Measurements from ENCODE around the gene SULT1A3. TPM values are rescaled to one million over a fixed set of nuclear protein-coding genes. Genes with fewer than 3 reads are reported as not detected.
A peak's percentile ranks its signal among the peaks of the same experiment; 100 is the strongest.
"Not testable (repeated sequence)": the region's sequence is repeated elsewhere in the genome, so short reads cannot be mapped to it uniquely, and the experiment has no call there.

SULT1A3 gene
- 10 to 100 TPM in 3 of 4 donors, 1 to 10 TPM in 1; 9.6 to 14.0 (median 10.8) TPM for total RNA-seq
- 10.0 TPM for polyA plus RNA-seq
- long read RNA-seq, donor 1, partial matches to known transcripts, result 0 of 3 reads
- long read RNA-seq, donor 1, other reads (novel, unspliced or antisense), result 0 of 3 reads
- long read RNA-seq, donor 2, partial matches to known transcripts, result 0 of 3 reads
- long read RNA-seq, donor 2, other reads (novel, unspliced or antisense), result 1 of 3 reads
- long read RNA-seq, donor 3, partial matches to known transcripts, result 0 of 9 reads
- long read RNA-seq, donor 3, other reads (novel, unspliced or antisense), result 4 of 9 reads
- long read RNA-seq, donor 4, partial matches to known transcripts, result 0 of 4 reads
- long read RNA-seq, donor 4, other reads (novel, unspliced or antisense), result 0 of 4 reads

- H3K4me1 ChIP-seq (ENCODE audit: control insufficient read depth, insufficient read depth, low read length); H3K4me3 ChIP-seq (ENCODE audit: low read length); H3K9me3 ChIP-seq (ENCODE audit: control insufficient read depth, low read length); DNase-seq; H3K27me3 ChIP-seq (ENCODE audit: control insufficient read depth, insufficient read depth); H3K27ac ChIP-seq (ENCODE audit: low read length); intact Hi-C loops (cut with DNase I): not testable (repeated sequence)
- peak; percentile 48 to 69 for ATAC-seq
- no CpG with 5 or more reads among the region's 3 CpGs for WGBS
Observed at GRCh38 chr16:30199049-30199448, at the start of gene SULT1A3. Gene SULT1A3 (plus strand): TSS chr16:30199255. CDS start chr16:30200729, 1,474 bp downstream.

GRCh38 chr16:30151091-30151490, 48.0 kb upstream of the SULT1A3 start:
- no peak overlapping the region for H3K4me3 ChIP-seq (ENCODE audit: low read length)

GRCh38 chr16:30152517-30152916, 46.5 kb upstream of the SULT1A3 start:
- no peak overlapping the region for H3K4me3 ChIP-seq (ENCODE audit: low read length)
- WGBS, result 95% methylated on average over 9 of the region's 9 CpGs
- no peaks in the 10 kb centered on the region for H3K27me3 ChIP-seq (ENCODE audit: control insufficient read depth, insufficient read depth)
- no peaks in the 10 kb centered on the region for H3K4me1 ChIP-seq (ENCODE audit: control insufficient read depth, insufficient read depth, low read length)
- ATAC-seq (no peak), DNase-seq (no peak)
- no peak overlapping the region for H3K27ac ChIP-seq (ENCODE audit: low read length)
- no peaks in the 10 kb centered on the region for H3K9me3 ChIP-seq (ENCODE audit: control insufficient read depth, low read length)
- intact Hi-C loops (cut with DNase I), result no loop called here

More at GRCh38 chr16:30151091-30151490, 48.0 kb upstream of the SULT1A3 start:
- ATAC-seq (no peak), DNase-seq (no peak)
- WGBS, result 90% methylated on average over 7 of the region's 7 CpGs
- Histone ChIP-seq H3K9me3 (ENCODE audit: control insufficient read depth, low read length) (no peaks in the 10 kb centered on the region), H3K27ac (ENCODE audit: low read length) (no peak overlapping the region), H3K4me1 (ENCODE audit: control insufficient read depth, insufficient read depth, low read length) (no peaks in the 10 kb centered on the region), H3K27me3 (ENCODE audit: control insufficient read depth, insufficient read depth) (no peaks in the 10 kb centered on the region)
- intact Hi-C loops (cut with DNase I), result no loop called here

- DNase-seq (no peak), ATAC-seq (no peak)
- 95% methylated on average over 5 of the region's 5 CpGs for WGBS
- no peaks in the 10 kb centered on the region for H3K9me3 ChIP-seq (ENCODE audit: control insufficient read depth, low read length)
- H3K27me3 ChIP-seq (ENCODE audit: control insufficient read depth, insufficient read depth), result no peaks in the 10 kb centered on the region
- no peak overlapping the region for H3K4me3 ChIP-seq (ENCODE audit: low read length)
- H3K4me1 ChIP-seq (ENCODE audit: control insufficient read depth, insufficient read depth, low read length), result no peaks in the 10 kb centered on the region
- H3K27ac ChIP-seq (ENCODE audit: low read length), result no peak overlapping the region
- intact Hi-C loops (cut with DNase I), result no loop called here
Observed at GRCh38 chr16:30155188-30155587, 43.9 kb upstream of the SULT1A3 start.

GRCh38 chr16:30157214-30157613, 41.8 kb upstream of the SULT1A3 start:
- 82% methylated on average over 1 of the region's 1 CpG for WGBS
- DNase-seq, result no peak
- Histone ChIP-seq H3K4me3 (ENCODE audit: low read length) (no peak overlapping the region), H3K27ac (ENCODE audit: low read length) (no peak overlapping the region), H3K27me3 (ENCODE audit: control insufficient read depth, insufficient read depth) (no peaks in the 10 kb centered on the region), H3K4me1 (ENCODE audit: control insufficient read depth, insufficient read depth, low read length) (no peaks in the 10 kb centered on the region), H3K9me3 (ENCODE audit: control insufficient read depth, low read length) (no peaks in the 10 kb centered on the region)
- ATAC-seq, result no peak
- intact Hi-C loops (cut with DNase I), result no loop called here

GRCh38 chr16:30163538-30163937, 35.5 kb upstream of the SULT1A3 start:
- H3K27me3 ChIP-seq (ENCODE audit: control insufficient read depth, insufficient read depth), result no peaks in the 10 kb centered on the region
- no peak overlapping the region for H3K4me3 ChIP-seq (ENCODE audit: low read length)
- no peaks in the 10 kb centered on the region for H3K9me3 ChIP-seq (ENCODE audit: control insufficient read depth, low read length)
- H3K27ac ChIP-seq (ENCODE audit: low read length), result no peak overlapping the region
- ATAC-seq (no peak), DNase-seq (no peak)
- 84% methylated on average over 3 of the region's 3 CpGs for WGBS
- intact Hi-C loops (cut with DNase I), result no loop called here
- no peaks in the 10 kb centered on the region for H3K4me1 ChIP-seq (ENCODE audit: control insufficient read depth, insufficient read depth, low read length)

GRCh38 chr16:30166202-30166902, 32.7 kb upstream of the SULT1A3 start:
- DNase-seq (no peak), ATAC-seq (peak; percentile 39 to 43)
- 83% methylated on average over 11 of the region's 11 CpGs for WGBS
- Histone ChIP-seq H3K4me3 (ENCODE audit: low read length) (no peak overlapping the region), H3K9me3 (ENCODE audit: control insufficient read depth, low read length) (no peaks in the 10 kb centered on the region), H3K4me1 (ENCODE audit: control insufficient read depth, insufficient read depth, low read length) (no peaks in the 10 kb centered on the region), H3K27me3 (ENCODE audit: control insufficient read depth, insufficient read depth) (no peaks in the 10 kb centered on the region), H3K27ac (ENCODE audit: low read length) (no peak overlapping the region)
- intact Hi-C loops (cut with DNase I), result no loop called here

- H3K27me3 ChIP-seq (ENCODE audit: control insufficient read depth, insufficient read depth); DNase-seq; H3K9me3 ChIP-seq (ENCODE audit: control insufficient read depth, low read length); H3K4me1 ChIP-seq (ENCODE audit: control insufficient read depth, insufficient read depth, low read length); H3K27ac ChIP-seq (ENCODE audit: low read length); ATAC-seq; H3K4me3 ChIP-seq (ENCODE audit: low read length); intact Hi-C loops (cut with DNase I): not testable (repeated sequence)
- WGBS, result 84% methylated on average over 18 of the region's 29 CpGs
Observed at GRCh38 chr16:30168746-30169145, 30.3 kb upstream of the SULT1A3 start.

- intact Hi-C loops (cut with DNase I); H3K4me3 ChIP-seq (ENCODE audit: low read length); ATAC-seq; H3K4me1 ChIP-seq (ENCODE audit: control insufficient read depth, insufficient read depth, low read length); H3K27me3 ChIP-seq (ENCODE audit: control insufficient read depth, insufficient read depth); H3K9me3 ChIP-seq (ENCODE audit: control insufficient read depth, low read length); H3K27ac ChIP-seq (ENCODE audit: low read length): not testable (repeated sequence)
- WGBS, result 97% methylated on average over 32 of the region's 38 CpGs
- peak in 1 of 3 donors; percentile 61 for DNase-seq
Observed at GRCh38 chr16:30169416-30169815, 29.6 kb upstream of the SULT1A3 start.

GRCh38 chr16:30170145-30170544, 28.9 kb upstream of the SULT1A3 start:
- H3K4me1 ChIP-seq (ENCODE audit: control insufficient read depth, insufficient read depth, low read length); H3K4me3 ChIP-seq (ENCODE audit: low read length); H3K27ac ChIP-seq (ENCODE audit: low read length); DNase-seq; H3K27me3 ChIP-seq (ENCODE audit: control insufficient read depth, insufficient read depth); intact Hi-C loops (cut with DNase I); H3K9me3 ChIP-seq (ENCODE audit: control insufficient read depth, low read length); ATAC-seq: not testable (repeated sequence)
- 87% methylated on average over 23 of the region's 31 CpGs for WGBS

- no peak overlapping the region for H3K27ac ChIP-seq (ENCODE audit: low read length)
- H3K9me3 ChIP-seq (ENCODE audit: control insufficient read depth, low read length), result no peaks in the 10 kb centered on the region
- no peak for DNase-seq
- no peak overlapping the region for H3K4me3 ChIP-seq (ENCODE audit: low read length)
- no peaks in the 10 kb centered on the region for H3K27me3 ChIP-seq (ENCODE audit: control insufficient read depth, insufficient read depth)
- no peaks in the 10 kb centered on the region for H3K4me1 ChIP-seq (ENCODE audit: control insufficient read depth, insufficient read depth, low read length)
- intact Hi-C loops (cut with DNase I), result no loop called here
- 87% methylated on average over 7 of the region's 7 CpGs for WGBS
- ATAC-seq, result no peak
Observed at GRCh38 chr16:30173054-30173453, 26.0 kb upstream of the SULT1A3 start.
